GM18520 (cell line): Measurements from ENCODE around the gene CNBD2.
"Not testable (repeated sequence)": the region's sequence is repeated elsewhere in the genome, so short reads cannot be mapped to it uniquely, and the experiment has no call there.

Experiments used
- ATAC-seq: cut with Tn5 transposase; IDR thresholded peaks from one replicate; pipeline ENCODE4 v1.9.1; 2021; ENCODE audit not compliant: unreplicated experiment

The CNBD2 gene

DNA sequence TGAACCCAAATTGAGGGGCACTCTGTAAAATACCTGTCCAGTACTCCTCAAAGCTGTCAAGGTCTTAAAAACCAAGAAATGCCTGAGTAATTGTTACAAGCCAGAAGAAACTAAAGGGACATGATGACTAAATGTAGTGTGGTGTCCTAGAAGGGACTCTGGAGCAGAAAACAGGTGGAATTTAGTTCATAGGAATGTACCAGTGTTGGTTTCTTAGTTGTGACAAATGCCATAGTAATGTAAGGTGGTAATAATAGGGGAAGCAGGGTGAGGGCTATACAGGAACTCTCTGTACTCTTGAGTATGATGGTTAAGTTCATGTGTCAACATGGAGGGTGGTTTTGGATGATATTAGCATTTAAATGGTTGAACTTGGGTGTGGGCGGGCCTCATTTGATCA lies 92.3 kb downstream of the CNBD2 start:
- ATAC-seq: no peak

DNA sequence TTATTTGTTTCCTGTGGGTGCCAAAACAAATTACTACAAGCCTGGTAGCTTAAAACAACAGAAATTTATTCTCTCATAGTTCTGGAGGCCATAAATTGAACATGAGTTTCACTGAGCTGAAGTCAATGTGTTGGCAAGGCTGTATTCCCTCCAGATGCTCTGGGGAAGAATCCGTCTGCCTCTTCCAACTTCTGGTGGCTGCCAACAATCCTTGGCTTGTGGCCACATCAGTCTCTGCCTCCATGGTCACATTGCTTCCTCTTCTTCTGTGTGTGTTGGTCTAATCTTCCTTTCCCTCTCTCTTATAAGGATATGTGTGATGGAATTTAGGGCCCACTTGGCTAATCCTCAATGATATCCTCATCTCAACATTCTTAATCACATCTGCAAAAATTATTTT lies 93.4 kb downstream of the CNBD2 start:
- ATAC-seq: no peak

DNA sequence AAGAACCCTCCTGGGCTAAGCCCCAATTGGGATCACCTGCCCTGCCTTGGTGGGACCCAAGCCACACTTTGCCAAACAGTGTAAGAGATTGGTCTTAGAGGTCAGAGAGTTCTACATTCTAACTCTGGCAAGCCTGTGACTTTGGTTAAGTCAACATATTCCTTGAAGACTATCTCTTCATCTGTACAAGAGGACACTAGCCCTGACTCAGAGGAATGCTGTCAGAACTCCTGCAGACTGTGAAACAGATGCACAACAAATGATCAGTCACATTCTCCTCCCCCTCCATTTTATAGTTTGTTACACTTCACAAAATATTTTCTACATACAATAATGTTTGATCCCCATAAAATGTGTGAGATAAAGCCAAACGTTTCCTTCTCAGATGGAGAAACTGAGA lies 94.4 kb downstream of the CNBD2 start:
- ATAC-seq: no peak

DNA sequence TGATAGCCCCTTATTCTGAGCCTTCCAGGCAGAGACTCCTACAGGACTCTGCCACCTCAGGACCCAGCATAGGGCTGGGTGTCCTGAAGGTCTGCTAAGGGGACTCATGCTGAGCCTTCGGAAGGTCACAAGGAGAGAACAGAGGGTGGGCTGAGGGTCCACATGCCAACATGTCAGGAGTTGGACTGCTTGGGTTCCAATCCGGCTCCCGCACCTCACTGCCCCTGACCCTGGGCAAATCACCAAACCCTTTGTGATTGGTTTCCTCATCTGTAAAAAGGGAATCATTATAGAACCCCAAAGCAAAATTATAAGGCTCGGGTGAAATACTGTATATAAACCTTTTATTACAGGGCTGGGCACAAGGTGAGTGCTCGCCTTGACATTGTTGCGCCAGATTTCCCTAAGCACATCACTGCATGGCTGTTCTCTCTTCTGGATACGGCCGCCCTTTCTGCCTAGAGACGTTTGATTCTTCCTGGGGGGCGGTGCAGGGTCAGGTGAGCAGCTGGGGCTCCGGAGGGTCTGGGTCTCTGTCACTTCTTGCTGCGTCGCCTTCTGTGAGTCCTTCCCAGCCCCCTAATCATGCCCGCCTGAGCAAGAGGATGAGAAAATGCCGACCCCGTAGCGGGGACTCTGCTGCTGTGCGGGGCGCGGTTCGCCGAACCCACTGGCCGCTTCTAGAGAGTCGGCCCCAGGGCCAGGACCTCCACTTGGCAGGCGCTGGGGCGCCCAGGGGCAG lies 95.7 kb downstream of the CNBD2 start:
- ATAC-seq: no peak

DNA sequence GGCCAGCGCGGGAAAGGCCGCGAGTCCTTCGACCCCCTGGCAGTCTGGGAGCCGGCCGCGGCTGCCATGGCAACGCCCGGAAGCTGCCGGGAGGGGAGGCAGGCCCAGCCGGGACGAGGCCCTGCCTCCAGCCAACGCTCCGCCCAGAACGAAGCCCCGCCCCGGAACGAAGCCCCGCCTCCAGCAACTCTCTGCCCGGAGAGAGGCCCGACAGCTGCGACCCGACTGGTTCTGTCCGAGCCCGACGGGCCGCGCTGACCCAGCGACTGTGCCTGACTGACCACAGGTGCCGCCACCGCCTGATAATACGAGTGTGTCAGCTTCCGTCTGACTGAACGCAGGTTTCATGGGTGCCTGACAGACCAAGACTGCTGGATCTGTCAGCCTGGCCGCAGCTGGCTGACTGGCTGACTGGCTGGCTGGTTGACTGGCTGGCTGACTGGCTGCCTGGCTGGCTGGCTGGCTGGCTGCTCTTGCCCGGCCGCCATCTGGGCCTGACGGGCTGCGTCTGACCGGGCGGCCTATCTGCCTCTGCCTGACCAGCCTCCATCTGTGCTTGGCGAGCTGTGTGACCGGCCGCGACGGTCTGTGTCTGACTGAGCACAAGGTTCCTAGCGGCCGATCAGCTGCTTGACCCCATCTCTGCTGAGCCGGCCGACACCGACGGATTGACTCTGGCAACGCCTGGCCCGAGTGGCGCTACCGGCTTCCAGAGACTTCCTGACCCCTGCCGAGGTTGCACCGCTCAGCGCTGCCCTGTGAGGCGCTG lies 96.5 kb downstream of the CNBD2 start:
- ATAC-seq: peak; percentile 88

DNA sequence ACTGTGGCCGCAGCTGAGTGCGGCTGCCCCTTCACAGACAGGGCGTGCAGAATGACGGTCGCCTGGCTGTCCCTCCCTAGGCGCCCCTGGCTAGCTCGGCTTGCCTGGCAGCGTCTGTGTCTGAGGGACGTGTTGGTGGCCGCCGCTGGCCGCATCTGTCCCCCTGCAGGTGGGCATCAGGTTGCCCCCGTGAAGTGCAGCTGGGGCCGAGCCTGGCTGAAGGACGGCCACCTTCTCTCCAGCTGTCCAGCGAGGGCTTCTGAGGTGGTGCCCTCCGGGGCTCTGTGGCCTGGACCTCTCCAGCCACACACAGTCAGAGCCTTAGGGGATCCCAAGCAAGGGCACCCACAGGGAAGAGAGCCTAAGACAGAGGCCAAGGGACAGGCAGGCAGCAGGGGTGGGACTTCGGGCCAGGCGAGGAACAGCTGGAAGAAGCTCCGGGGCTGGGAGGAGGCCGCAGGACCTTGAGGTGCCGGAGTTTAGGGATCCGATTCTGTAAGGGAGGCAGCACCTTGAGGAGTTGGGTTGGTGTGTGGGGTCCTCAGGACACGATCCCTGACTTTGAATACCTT lies 97.1 kb downstream of the CNBD2 start:
- ATAC-seq: no peak

DNA sequence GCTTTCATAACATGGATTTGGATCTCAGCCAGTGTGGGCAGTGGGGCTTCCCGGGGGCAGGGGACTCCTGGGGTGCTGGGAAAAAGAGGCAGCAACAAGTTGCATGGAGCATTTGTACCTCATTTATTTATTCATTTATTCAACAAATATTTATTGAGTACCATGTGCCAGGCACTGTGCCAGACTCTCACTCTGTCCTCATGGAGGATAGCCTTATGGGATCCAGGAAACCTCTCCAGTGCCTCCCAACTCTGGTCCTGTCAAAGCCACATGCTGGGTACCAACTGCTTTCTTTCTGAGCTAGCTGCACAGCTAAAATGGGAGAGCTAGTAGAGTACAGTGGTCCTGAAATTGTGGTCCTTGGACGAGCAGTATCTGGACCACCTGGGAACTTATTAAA lies 98.4 kb downstream of the CNBD2 start:
- no peak for ATAC-seq

DNA sequence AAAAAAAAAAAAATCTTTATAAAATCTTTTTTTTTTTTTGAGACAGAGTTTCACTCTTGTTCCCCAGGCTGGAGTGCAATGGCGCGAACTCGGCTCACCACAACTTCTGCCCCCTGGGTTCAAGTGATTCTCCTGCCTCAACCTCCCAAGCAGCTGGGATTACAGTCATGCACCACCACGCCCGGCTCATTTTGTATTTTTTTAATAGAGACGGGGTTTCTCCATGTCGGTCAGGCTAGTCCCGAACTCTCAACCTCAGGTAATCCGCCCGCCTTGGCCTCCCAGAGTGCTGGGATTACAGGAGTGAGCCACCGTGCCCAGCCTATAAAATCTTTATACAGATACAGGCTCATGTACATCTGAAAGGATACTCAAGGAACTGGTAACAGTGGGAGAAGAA lies 100.1 kb downstream of the CNBD2 start:
- ATAC-seq: not testable (repeated sequence)

DNA sequence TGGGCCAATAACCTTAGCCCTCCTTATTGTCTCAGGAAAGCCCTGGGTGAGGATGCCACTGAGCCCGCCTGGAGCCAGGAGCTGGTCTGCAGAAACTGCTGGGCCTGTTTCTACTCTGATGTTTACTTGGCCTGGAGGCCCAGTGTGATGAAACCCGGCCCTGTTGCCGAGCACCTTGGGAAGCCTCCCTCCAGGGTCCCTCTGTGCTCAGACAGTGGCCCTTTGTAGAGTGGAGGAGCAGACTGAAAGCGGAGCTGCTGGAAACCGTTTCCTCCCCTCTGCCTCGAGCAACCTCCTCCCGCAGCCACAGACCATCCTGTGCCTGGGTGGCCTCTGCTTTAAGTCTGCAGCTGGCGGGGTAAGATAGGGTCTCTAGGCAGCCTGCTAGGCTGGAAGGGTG lies 102.1 kb downstream of the CNBD2 start:
- no peak for ATAC-seq

DNA sequence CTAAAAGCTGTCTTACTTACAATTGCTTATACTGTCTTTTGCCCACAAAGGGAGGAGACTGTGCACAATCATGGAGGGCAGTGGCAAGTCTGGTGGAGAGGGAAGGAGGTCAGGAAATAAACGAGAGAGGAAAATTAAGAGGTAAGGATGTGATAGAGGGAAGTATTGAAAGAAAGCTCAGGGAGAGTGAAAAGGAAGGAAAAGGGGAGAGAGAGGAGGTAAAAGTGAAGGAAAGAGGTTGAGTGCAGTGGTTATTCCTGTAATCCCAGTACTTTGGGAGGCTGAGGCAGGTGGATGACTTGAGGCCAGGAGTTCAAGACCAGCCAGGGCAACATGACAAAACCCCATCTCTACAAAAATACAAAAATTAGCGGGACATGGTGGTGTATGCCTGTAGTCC lies 103.5 kb downstream of the CNBD2 start:
- ATAC-seq: no peak

DNA sequence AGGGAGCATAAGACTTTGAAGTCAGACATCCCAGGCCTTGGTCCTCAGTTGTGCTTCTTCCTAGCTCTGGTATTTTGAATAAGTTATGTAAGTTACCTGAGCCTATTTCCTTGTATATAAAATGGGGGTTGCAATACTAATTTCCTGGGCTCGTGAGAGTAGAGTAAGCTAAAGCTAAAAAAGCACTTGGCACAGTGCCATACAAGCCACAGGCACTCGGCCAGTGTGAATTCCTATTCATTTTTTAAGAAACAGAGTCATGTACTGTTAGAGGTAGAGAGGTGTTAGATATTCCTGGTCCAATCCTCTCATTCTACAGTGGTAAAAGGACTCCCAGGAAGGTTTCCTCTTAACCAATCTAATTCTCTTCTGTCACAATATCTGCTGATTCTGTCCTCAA lies 106.6 kb downstream of the CNBD2 start:
- ATAC-seq: no peak

DNA sequence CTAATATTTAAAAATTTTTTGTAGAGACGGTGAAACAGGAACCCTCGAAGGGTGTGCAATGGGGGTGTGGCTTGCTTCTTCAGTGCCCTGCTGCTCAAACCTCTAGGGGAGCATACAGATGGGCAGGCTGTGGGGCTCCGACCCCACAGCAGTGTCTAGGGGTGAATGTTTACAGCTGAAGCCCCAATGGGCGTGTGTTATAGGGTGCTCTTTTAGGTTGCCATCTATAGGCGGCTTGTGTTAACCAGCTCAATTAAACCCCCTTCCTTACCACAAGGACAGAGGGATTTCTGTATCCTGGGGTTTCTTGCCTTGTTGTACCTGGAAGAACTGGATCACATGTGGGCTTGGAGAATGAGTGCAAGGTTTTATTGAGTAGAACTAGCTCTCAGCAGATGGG lies 109.4 kb downstream of the CNBD2 start:
- ATAC-seq: not testable (repeated sequence)

DNA sequence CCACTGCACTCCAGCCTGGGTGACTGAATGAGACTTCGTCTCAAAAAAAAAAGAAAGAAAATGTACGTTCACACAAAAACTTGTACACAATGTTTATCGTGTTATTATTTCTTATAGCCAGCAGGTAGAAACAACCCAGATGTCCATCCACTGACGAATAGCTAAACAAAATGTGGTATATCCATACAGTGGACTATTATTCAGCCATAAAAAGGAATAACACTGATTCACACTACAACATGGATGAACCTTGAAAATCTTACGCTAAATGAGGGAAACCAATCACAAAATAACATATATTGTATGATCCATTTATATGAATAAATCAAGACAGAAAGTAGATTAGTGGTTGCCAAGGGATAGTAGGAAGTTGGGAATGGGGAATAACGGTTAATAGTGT lies 111.1 kb downstream of the CNBD2 start:
- no peak for ATAC-seq

DNA sequence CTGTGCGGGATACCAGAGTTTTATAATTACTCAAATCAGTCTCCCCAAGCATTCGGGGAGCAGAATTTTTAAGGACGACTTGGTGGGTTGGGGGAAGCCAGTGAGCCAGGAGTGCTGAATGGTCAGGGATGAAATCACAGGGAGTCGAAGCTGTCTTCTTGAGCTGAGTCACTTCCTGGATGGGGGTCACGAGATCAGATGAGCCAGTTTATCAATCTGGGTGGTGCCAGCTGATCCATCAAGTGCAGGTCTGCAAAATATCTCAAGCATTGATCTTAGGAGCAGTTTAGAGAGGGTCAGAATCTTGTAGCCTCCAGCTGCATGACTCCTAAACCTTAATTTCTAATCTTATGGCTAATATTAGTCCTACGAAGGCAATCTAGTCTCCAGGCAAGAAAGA lies 111.6 kb downstream of the CNBD2 start:
- ATAC-seq: not testable (repeated sequence)
